Stimulated activated CD4-positive, alpha-beta T cell treated with anti-CD3 and anti-CD28 coated beads, Interleukin-12 subunit alpha, Interleukin-12 subunit beta, amount 100 ng/mL, for 24 hours (primary cell): ENCODE results near the gene MRPL9.

Experiments
- DNase-seq, 2 experiments: peaks; one replicate each; pipeline ENCODE4 v3.0.0-alpha.2; 2020; ENCODE audit warnings: low read depth in 2 of 2

The MRPL9 gene

DNA sequence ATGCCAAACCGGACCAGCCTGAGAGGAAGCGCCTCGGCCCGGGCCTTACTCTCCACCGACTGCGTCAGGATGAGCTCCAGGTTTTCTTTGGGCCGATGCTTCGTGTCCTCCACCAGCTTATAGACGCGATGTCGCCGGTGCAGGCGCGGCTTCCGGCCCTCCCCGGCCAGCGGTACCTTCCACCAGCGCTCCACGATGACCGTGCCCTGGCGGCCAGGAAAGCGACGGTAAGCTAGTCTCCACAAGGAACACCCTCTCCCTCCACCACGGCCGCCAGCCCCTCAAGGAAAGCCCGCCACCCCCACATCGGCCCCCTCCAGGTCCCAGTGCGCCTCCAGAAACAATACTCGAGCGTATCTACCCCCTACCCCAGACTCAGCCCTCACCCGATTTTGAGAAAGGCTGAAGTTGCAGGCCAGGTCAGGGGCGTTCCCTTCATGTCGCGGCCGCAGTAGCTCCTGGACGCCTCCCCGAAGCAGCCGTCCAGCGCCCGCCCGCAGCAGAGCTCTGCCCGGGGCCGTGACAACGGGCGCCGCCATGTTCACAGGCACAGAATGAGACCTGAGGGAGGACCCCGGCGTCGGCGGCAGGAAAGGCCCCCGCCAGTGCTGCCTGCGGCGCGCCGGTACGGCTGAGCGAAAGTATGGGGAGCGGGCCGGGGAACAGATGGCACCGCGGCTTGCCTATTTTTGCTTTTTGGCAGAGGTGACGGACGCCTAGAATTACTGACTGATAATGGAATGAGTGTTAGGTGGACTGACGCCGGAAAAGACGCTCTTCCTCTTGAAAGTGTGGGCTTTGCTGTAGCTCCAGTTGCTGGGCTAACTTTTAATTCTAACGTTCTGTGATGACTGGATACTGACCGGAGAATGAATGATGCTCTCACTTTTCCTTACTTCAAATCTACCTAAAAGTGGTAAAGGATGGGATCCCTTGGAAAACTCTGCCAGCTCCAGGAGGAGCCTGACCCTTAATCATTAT, at the start of gene MRPL9:
TSS of gene MRPL9 (minus strand) at position 556 of the 981 bp plus-strand sequence. CDS start at position 539, 17 bp downstream.
- DNase-seq: peak; percentile 77 to 82

DNA sequence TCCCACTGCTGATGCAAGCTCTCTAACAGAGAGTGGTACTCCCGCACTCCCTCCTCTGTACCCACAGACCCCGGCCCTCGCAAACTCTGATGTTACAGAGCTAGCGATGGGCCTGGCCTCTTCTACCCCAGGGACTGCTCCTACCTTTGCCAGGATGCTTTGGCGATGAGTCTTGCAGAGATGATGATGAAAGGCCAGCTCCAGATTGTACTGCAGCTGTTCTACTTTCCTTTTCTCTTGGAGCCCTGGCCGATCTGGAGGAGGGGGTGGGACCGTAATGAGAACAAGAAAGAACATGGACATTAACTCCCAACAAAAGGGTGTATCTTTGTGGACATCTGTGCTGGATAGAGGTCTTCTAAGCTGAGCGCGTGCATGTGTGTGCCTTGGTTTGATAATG, 47.9 kb upstream of the MRPL9 start:
- no peak for DNase-seq

DNA sequence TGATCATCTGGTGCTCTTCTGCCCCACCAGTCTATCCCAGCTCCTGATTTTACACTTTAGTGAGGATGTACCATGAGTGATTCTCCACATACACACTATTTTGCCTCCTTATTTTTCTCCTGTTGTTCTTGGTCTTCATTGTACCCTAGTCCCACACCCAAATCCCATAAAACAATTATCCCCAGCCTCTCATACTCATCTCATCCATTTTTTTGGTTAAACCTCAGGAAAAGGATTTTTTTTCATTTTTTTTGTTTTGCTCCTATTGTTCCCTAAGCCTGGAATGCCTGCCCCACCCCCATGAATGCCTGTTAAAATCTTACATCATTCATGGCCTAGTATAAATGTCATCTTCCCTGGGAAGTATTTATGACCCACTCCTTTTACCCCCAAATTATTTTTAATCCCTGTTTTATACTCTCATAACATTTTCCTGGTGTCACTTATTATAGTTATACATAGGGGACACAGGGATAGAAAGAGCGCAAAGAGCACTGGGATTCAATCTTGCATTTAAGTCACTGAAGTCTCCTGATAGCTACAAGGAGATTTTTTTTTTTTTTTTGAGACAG, 46.8 kb upstream of the MRPL9 start:
- DNase-seq: no peak

DNA sequence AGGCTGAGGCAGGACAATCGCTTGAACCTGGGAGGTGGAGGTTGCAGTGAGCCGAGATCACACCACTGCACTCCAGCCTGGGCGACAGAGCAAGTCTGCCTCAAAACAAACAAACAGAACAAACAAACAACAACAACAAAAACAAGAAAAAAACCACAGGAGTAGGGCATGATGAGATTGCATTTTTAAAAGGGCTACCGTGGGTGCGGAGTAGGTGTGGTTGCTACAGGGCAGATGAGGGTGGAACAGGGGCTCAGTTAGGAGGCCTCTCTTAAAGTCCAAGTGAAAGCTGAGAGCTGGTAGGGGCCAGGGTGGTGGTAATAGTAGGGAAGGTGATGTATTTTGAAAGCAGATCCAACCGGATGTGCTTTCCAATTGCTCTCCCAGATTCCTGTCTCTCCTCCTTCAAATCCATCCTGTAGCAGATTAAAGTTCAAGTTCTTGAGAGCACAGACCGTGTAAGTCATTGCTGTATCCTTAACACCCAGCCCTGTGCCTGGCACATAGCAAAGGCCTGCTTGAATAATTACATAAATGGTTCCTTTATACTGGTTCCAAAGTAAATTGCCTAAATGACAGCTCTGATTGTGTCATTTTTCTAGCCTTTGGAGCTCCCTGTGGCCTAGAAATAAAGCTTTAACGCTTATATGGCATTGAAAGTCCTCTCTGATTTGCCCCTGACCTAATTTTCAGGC, 46.1 kb upstream of the MRPL9 start:
- no peak for DNase-seq

DNA sequence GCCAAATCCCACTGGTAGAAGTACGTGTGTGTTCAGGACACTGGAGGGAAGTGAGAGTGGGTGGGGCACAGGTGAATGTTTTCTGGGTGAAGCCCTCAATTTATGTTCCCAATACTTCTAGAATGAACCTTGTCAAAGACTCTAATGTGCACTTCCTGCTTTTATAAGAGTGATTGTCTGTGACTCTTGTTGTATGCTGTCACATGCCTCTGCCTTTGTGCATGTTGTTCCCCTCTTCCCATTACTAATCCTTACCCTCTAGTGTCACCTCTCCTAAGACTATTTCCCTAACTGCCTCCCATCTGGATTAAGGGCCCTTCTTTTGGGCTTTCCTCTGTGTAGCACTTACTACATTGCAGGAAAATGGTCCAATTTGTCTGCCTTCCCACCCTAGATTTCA, 44.5 kb upstream of the MRPL9 start:
- DNase-seq: no peak

DNA sequence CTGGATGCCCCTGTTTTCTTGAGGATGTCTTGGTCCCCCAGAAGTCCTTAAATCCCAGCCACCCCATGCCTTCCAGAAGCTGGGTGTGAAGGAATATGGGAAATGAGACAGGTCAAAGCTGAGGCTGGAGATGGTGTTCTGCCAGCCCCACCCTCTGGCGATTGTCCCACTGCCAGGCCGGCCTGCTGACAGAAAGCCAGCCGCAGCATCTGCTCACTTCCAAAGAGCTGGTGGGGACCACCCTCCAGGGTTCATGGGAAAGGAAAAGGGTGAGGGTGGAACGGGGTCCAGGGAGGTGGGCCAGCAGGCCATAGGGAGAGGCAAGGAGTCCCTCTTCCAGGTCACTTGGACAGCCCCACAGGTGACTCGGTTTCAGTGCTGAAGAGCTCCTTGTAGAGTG, 43.8 kb upstream of the MRPL9 start:
- no peak for DNase-seq

DNA sequence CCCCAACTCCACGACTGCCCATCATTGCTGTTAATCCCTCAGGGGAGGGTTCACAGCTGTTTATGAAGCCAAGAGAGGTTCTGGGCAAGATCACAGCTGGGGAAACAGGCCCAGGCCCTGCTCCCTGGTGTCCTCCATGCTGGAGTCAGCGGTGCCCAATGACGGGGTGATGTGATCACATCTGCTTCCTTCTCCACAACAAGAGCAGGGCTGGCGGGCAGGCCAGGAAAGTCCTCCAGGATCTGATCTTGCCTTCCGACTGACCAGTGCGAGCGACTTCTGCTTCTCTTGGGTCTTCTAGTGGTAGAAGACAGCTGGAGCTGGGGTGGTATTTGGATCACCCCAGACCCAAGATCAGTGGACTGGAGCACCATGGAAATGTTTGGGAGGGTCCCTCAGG, 42.9 kb upstream of the MRPL9 start:
- DNase-seq: no peak

DNA sequence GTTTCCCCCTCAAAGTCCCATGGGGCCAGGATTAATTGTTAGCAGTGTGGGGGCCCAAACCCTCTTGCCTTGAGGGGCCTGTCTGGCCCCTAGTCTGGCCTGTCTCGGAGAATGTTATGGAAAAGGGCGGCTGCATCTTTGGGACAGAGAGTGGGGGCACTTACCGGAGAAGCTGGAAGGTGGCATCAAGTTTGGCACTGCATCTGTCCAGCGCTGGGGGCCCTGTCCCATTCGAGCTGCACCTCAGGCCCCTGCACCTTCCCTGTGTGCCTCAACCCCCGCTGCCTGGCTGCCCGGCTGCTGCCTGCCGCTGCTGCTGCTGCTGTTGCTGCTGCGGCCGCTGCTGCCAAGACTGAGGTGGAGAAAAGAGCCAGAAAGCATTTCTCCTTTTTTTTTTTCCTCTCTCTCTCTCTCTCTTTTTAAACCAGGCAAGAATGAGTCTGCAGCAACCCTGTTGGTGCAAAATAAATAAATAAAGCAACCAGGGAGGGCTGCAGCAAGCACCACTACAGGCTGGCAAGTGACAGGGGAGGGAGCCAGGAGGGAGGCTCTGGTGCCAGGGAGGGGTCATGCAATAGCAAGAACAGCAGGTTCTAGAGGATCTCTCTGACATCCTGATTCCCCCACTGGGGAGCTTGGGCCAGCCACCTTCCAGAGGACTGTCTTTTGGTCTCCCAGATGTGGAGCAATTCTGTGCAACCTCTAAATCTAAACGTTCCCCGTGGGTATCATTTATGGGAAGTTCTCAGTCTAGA, 41.9 kb upstream of the MRPL9 start, which contains the start of gene LINGO4:
TSS of gene LINGO4 (minus strand) at position 354 of the 755 bp plus-strand sequence. CDS start 2,715 bp downstream, outside the sequence.
- DNase-seq: no peak

DNA sequence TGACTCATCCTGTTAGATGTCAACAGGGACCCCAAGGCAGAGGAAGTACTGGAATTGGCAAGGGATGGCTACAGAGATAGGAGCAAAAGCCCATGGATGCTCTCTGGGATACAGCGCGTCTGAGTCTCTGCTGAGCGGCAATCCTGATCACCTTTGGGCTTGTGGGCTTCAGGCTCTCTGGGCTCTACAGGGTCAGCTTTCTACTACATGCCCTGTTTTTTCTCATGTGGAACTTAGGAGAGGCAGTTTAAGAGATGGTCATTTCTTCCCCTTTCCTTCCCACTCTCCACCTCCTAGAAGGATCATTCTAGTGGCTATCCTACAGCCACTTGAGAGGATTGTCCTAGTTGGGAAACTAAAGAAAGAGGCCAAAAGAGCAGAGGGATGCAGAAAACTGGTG, 40.6 kb upstream of the MRPL9 start:
- no peak for DNase-seq

DNA sequence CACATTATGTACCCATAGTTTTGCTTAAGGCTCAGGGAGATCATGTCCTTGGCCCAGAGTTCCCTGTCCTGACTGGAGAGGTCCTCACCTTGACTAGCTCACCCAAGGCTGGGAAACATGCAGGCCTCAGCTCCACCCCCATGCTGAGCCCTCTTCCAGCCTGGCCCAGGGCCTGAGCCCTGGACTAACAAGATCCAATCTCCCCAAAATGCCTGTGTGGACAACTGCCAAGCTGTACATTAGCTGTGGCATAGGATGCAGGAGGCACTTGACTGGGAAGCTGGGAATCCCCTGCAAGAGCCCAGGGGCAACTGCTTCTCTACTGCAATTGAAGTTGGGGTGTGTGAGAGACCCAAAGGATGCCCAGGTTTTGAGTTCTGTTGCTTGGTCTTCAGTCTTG, 39.9 kb upstream of the MRPL9 start:
- no peak for DNase-seq

DNA sequence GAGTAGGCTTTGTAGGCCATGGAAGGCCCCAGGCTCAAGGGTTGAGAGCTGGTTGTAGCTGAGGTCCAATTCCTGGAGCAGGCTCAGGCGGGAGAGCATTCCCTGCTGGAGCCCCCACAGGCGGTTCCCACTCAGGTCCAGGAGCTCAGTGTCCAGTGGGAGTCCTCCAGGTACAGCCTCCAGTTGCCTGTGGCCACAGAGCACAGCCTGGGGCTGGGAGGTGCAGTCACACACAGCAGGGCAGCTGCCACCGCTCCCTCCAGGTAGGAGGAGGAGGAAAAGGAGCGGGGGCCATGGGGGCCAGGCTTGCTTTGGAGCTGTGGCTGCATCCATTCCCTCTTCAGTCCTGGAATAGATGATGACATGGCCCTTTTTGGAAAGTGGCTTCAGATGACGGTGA, 39.1 kb upstream of the MRPL9 start:
- DNase-seq: no peak

DNA sequence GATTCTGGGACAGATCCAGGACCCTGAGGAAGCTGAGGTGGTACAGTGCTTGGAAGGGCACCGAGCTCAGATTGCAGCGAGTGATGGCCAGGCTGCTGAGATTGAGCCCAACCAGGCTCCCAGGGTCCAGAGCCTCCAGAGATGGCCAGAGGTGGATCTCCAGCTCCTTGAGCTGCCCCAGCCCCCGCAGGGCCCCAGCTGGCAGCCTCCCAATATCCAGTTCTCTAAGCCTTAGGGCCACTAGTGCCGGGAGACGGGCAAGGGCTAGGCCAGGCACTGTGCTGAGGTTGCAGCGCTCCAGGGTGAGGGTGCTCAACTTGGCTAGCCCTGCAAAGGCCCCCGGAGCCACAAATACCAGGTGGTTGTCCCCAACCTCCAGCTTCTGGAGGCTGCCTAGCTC, 38.5 kb upstream of the MRPL9 start:
- no peak for DNase-seq

DNA sequence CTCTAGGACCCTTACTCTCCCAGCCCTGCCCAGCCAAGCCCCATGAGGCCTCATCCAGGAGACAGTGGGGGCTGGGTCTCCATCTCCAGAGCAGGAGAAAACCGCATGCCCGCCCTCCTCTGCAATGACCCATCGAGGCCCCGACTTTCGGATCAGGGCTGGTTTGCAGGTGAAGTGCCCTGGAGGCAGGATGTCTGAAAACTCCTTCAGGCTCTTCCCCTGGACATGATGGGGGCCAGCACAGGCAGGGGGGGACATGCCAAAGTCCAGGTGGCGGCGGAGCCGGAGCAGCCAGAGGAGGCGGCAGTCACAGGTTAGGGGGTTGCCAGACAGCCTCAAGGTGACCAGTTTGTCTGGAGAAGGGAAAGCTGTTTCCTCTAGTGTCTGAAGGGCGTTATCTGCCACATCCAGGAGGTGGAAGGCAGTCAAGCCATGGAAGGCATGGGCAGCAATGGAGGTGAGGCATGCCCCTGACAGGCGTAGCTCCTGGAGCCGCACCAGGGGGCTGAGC, 38.1 kb upstream of the MRPL9 start:
- DNase-seq: no peak

DNA sequence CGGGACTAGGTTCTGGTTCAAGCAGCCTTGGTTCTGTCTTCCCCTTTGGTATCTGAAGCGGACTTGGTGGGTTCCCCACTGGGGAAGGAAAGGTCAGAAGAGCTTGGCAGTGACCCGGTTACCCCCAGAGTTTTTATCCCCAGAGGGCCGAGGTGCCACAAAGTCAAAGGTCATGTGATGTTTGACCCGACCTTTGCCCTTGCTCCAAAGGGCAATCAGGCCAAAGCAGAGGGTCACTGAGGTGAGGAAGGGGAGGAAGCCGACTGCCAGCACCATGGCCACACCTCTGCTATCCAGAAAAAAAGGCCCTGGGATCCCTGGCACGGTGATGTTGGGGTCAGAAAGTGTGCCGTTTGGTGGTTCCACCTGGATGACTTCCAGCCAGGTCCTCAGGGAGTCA, 37.5 kb upstream of the MRPL9 start:
- no peak for DNase-seq

DNA sequence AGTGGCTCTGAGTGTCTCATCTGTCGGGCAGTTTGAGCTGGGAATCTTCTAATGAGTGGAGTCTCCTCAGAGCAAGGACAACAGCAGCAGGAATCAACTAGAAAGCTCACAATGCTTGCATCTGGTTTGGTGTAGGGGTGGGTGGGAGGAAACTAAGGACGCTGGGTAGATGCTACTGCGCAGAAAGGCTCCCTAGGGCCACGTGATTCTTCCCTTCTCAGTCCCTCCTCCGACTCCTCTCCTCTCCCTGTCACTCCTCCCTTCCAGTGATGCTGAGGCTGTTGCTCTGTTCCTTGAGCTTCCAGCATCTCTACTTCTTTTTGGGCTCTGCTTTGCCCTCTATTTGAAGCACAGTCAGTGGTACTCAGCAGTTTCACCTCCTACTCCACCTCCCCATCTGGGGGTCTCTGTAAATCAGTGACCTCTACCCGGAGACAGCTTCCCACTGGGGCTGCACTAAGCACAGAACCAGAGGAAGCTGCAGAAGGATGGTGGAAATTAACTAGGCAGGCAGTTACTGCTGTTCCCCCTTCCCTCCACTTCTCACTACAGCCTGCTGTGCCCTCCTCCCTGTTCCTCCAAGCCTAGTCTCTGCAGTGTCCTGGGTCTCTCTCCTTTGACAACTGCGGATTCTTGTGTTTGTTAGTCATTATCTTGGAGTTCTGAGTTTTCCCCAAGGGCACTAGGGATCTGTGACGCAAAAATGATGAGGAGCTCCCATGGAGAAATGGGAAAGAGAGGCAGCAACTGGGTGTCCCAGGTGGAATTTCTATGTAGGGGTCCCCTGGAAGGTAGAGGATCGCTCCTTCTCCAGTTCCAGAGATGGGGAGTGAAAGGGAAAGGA, 36.1 kb upstream of the MRPL9 start:
- no peak for DNase-seq

DNA sequence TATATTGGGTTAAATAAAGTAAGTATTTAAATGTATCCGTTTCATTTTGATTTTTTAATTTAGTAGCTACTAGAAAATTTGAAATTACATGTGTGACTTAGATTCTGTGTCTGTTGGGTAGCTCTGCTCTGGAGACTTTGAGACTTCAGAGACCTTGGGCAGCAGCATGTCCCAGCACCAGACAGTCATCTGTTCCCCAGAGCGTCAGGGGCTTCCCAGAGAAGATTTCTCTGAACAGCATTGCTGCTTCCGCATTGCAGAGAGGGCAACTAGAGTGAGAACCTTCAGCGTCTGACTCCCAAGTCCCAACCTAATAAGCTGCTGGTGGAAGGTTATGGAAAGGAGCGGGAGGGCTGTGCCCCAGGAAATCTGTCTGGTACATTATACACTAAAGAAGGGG, 35.3 kb upstream of the MRPL9 start:
- no peak for DNase-seq

DNA sequence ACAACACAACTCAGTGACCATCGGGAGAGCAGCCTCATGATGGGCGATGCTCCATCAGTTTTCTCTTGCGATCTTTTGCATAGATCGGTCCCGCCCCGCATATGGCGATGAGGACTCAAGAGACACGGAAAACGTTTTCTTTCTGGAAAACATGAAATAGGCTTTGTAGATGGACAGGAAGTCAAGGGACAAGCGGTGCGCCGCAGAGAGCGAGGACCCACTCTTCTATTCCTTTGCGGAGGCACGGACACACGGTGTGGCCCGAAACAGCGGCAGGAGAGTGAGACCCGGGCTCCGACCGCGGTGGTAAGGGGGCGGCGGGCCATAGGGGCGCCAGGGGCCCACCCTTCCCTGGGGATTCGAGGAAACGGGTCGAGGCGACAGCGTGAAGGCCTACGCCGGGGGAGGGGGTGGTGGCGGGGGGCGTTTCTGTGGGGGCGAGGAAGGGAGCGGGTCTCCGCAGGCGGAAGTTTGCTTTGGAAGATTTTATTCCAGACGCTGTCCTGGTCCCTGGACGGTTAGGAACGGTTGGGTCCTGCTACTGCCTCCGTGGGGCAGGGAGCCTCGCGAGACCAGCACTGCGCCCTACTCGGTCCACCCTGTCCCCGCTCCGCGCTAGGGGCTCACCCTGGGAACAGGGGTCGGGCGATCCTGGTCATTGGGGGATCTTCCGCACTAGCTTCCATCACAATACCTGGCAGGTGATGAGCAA, 27.8 kb upstream of the MRPL9 start:
- DNase-seq: no peak

DNA sequence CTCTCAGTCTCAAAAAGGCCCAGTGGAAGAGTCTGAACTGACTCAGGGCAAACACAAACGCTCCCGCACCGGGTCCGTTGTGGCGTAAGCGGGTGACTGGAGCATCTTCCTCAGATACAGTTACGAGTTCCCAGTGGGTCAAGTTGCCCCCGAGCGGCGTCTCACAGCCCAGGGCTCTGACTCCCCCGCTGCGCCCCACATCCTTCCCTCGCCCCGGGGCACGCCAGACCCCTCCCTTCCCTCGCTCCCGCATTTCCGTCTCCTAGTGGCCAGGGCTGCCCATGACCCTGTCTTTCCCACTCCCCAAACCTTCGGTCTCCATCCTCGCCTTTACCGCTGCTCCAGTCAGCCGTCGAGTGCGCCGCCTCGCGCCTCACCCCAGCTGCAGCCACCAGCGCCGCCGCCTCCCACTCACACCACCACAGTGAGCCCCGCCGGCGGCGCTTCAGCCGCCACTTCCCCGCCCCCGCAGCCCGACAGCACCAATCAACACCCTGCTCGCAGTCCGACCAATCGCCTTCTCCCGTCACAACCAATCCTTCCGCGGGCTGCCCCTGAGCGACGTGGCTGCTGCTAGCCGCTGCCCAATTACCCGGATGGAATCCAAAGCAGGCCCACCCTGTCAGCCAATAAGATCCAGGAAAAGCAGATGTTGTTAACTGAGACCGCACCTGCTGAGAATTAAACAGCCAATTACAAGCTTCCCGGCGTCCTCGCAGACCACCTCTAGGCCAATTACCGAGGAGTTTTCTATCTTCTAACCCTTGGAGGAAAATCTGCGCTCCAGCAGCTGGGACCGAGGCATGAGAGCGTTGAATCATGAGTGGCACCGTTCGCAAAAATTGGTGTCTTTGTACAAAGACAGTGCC, 27.0 kb upstream of the MRPL9 start, which contains the start of gene TDRKH:
TSS of gene TDRKH (minus strand) at position 430 of the 869 bp plus-strand sequence. CDS start 7,478 bp downstream, outside the sequence.
- DNase-seq: peak; percentile 95 to 98

DNA sequence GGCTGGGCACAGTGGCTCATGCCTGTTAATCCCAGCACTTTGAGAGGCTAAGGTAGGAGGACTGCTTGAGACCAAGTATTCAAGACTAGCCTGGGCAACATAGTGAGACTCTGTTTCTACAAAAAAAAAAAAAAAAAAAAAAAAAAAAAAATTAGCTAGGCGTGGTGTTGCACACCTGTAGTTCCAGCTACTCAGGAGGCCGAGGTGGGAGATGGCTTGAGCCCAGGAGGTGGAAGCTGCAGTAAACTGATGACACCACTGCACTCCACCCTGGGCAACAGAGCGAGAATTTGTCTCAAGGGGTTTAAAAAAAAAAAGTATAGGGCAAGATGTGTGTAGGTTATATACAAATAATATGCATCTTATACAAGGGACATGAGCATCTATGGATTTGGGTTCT, 24.4 kb upstream of the MRPL9 start:
- no peak for DNase-seq
